HG03558 (cell line): ENCODE data around the gene ALDOB.

Source experiments
- ATAC-seq: cut with Tn5 transposase; IDR thresholded peaks from one replicate; pipeline ENCODE4 v1.9.1; 2021; ENCODE audit warnings: moderate number of reproducible peaks; ENCODE audit not compliant: unreplicated experiment; ENCODE audit errors: extremely low read depth

ALDOB gene

DNA sequence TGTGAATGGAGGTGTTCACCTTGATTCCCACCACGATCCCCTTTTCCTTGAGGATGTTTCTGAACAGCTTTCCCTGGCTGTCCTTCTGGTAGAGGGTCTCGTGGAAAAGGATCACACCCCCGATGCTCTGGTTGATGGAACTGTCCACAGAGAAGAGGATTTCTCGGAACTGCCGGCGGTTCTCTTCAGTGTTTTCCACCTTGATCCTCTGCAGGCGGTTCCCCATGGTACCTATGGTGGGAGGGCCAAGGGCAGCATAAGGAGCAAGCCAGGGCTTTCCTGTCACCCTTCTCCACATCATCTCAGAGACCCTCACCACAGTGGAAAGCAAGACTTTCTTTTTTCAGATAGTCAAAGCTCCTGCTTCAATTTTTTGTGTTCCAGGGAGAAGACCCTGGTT is 5.8 kb downstream of the ALDOB start:
- ATAC-seq, result no peak

- ATAC-seq, result no peak
These were observed 6.7 kb downstream of the ALDOB start for GRCh38 chr9:101428909-101429308.

GRCh38 chr9:101427957-101428655 is 7.5 kb downstream of the ALDOB start:
- ATAC-seq, result peak; percentile 48

GRCh38 chr9:101427358-101427757 is 8.2 kb downstream of the ALDOB start:
- ATAC-seq, result no peak

GRCh38 chr9:101421653-101422065 is 13.9 kb downstream of the ALDOB start:
- ATAC-seq, result no peak

DNA sequence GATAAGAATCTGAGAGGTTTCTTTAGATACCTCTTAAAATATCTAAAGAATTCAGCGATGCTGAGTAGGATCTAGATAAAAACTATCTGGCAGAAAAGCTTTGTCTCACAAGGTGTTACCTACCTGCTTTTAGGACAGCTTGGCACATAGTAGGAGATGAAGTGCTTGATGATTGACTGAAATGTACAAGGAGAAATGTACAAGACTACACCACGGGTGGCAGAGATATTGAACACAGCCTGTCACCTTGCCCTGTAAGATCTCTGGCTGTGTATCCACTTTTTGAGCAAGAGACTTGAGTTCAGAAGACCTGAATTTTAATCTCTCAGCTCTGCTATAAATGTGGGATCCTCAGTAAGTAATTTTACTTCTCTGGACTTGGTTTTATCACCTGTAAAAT is 15.7 kb downstream of the ALDOB start:
- ATAC-seq, result no peak

DNA sequence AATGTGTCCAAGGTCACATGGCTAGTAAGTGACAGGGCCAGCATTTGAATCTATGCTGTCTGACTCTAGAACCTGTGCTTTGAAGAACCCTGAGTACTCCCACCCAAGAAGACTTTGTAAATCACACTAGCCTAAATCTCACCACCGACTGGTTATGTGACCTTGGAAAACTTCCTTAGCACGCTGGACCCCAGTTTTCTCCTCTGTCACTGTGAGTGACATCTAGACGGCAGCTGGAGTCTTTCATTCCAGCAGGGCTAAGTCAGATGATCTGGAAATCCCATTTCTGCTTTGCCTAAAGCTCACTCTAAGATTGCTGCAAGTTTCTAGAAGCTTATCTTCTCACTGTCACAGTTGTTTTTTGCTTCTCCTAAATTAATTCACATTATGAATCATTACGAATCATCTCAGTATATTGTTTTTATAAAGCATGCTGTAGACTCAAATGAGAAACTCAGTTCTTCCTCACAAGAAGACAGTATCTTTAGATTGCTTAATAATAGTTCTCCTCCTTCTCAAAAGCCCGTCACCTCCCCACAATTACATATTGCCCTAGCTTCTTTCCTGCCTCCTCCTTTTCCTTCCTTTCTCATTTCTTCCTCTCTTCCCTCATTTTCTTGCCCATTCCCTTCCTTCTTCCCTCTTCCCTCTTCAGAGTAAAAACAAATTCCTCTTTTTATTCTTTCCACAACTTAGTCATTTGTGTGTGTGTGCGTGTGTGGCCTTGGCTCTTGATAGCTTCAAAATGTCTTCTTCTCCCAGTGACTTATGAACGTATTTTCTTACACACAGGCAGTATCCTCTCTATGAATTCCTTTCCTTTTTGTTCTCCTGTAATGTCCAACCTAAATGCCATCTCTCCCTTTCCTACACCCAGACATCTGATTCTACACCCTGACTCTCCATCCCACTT is 16.8 kb downstream of the ALDOB start:
- no peak for ATAC-seq

DNA sequence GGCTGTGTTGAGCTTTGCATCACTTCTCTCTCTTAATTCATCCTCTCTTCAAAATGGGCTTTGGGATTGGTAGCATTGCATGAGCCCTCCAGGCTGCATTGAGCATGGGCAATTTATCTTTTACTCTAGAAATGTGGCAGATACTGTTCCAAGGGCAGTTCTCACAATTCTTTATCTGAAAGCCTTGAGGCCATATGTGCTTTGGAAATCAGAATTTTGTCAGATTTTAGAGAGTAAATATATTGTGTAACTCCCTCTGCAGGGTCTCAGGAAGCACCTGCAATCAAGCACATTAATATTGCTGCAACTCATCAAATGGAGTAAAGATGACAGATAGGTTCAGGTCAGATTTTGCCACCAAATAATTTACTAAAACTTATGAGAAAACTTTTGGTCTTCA is 17.6 kb downstream of the ALDOB start:
- ATAC-seq, result no peak

DNA sequence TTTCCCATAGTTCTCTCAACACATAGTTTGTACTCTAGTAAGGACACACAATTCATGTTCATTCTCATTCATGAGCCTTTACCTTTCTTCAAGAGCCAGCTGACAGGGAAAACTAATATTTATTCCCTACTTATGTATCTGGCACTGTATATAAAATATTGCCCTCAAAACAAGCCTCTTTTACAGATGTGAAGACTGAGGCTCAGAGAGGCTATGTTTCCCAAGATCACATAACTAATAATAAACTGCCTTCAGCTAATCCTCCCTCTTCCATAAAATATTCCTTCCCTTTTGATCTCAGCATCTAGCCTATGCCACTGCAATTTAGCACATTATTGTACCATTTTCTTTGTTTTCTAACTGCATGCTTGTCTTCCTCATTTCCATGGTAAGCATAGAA is 18.2 kb downstream of the ALDOB start:
- no peak for ATAC-seq

GRCh38 chr9:101415578-101415977 is 20.0 kb downstream of the ALDOB start:
- ATAC-seq, result no peak

GRCh38 chr9:101414839-101415238 is 20.7 kb downstream of the ALDOB start:
- ATAC-seq, result no peak

- ATAC-seq, result no peak
These were observed 26.5 kb downstream of the ALDOB start for GRCh38 chr9:101409079-101409477.

DNA sequence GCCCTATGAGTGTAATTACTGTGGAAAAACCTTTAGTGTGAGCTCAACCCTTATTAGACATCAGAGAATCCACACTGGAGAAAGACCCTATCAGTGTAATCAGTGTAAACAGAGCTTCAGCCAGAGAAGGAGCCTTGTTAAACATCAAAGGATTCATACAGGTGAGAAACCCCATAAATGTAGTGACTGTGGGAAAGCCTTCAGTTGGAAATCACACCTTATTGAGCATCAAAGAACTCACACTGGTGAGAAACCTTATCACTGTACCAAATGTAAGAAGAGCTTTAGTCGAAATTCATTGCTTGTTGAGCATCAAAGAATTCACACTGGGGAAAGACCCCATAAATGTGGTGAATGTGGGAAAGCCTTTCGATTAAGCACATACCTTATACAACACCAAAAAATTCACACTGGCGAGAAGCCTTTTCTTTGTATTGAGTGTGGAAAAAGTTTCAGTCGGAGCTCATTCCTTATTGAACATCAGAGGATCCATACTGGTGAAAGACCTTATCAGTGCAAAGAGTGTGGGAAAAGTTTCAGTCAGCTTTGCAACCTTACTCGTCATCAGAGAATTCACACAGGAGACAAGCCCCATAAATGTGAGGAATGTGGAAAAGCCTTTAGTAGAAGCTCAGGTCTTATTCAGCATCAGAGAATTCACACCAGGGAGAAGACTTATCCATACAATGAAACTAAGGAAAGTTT is 27.0 kb downstream of the ALDOB start:
- ATAC-seq, result no peak

- no peak for ATAC-seq
These were observed 31.9 kb downstream of the ALDOB start for GRCh38 chr9:101403516-101404285.

- ATAC-seq, result no peak
These were observed 35.5 kb downstream of the ALDOB start for GRCh38 chr9:101400120-101400519.

DNA sequence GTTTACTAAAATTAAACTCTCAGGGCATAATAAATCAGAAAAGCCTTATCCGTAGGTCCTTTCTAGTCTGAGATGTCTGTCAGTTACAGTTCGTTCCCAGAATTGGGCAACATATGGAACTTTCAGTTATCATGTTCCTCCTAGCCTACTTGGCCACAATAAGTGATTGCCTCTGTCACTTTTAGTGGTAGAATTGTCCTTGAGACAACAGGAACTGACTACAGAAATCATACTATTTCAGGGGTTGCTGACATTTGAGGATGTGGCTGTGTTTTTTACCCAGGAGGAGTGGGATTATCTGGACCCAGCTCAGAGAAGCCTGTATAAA is 36.0 kb downstream of the ALDOB start:
- ATAC-seq, result no peak

DNA sequence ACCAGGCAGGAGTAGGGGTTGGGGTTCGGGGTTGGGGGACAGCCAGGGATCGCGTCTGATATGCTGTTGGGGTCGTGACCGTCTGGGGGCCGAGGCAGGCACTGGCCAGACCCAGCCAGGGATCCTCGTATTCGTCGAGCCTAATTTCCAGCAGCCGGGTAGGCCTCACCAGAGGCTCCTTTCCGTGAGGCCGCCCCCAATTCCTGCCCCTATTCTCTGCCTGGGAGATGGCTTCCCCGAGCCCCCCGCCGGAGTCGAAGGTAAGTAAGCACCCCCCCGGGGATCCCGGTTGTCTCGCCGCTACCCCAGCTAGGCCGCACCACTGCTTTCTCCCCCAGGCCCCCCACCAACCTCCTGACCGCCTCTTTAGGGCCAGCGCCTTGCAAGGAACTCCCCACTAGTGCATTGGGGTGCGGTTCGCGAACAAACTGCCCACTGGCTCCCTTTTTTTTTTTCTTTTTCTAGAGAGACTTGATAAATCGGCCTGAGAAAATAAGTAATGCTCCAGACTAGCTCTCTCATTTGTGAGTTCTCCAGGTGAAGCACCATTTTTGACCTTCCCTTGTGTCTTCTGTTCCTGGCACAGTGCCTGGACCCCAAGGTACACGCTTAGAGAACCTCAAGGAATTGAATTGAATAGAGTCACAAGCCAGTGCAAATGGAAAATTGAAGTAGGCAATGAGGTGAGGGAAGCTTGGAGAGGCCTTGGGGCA is 36.5 kb downstream of the ALDOB start:
- no peak for ATAC-seq

DNA sequence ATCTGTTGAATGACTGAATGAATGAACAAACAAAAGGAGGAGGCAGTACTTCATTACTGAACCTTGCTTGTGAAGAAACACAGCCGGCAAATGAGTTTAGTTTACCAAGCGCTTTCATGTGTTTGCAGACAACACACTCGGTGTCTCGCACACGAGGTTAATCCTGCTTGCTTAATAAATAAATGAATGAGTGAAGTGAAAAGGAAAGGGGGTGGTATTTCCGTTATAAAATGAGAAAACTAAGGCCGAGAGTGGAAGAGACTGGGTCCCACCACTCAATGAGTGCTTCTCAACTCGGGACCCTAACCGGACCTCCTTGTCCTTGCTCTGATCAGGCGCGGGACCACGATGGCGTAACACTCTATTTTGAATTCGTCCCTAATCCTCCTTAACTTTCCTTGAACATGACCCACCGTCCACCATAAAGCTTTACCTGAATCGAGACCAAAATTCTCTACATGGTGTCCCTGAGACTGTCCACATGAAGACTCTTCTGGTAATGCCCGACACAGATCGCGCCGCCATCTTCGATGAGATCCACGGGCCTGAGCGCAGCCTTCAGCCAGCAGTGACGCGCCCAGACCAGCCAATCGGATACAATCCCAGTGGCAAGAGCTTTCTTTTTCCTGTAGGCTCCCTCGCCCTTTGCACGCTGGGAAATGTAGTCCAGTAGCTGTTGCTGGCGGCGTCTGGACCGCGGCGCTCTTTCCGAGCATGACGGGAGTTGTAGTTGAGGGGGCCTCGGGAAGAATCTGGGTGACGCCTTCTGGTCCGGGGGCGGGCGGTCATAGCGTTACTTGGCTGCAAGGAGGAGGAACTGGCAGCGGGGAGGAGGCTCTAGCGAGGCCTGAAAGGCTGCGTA is 37.3 kb downstream of the ALDOB start, which contains the start of the genes MRPL50 and ZNF189:
TSS of gene MRPL50 (minus strand) at position 551 of the 862 bp plus-strand sequence. CDS start at position 525, 26 bp downstream.
TSS of gene ZNF189 (plus strand) at position 784 of the 862 bp plus-strand sequence. CDS start 306 bp downstream, outside the sequence.
- peak; percentile 96 for ATAC-seq

DNA sequence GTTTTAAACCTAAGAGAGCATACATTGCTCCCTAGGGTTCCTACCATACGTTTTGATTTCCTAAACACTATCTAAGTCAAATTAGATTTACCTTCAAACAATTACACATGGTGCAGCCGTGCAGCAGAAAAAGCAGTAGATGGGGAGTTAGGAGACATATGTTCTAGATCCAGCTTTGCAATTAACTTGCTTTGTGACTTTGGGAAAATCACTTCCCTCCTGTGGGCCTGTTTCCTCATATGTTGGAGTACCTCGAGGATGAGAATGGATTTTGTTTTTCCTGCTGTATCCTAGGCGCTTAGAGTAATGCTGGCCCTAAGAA is 37.9 kb downstream of the ALDOB start:
- no peak for ATAC-seq
